Upper lobe of right lung (tissue), 1 donor: ENCODE results near the gene ASGR1. TPM values are rescaled to one million over a fixed set of nuclear protein-coding genes. Genes with fewer than 3 reads are reported as not detected.

ENCODE experiments used
- ATAC-seq: fragments of 200-7000 bp; cut with Tn5 transposase; one replicate; pipeline ENCODE4 v1.9.1; 2020; ENCODE audit warnings: mild to moderate bottlenecking, moderate library complexity
- DNase-seq: peaks from one replicate; pipeline ENCODE4 v3.0.0-alpha.2; 2020
- H3K27ac ChIP-seq: fragments of 200-600 bp; one replicate; pipeline ENCODE4 v1.8.0; 2022
- H3K27me3 ChIP-seq: fragments of 200-600 bp; one replicate; pipeline ENCODE4 v1.8.0; 2022; ENCODE audit warnings: mild to moderate bottlenecking
- H3K36me3 ChIP-seq: fragments of 200-600 bp; one replicate; pipeline ENCODE4 v1.8.0; 2022
- H3K4me1 ChIP-seq: fragments of 200-600 bp; one replicate; pipeline ENCODE4 v1.8.0; 2022
- H3K4me3 ChIP-seq: fragments of 200-600 bp; one replicate; pipeline ENCODE4 v1.8.0; 2022; ENCODE audit warnings: mild to moderate bottlenecking
- H3K9me3 ChIP-seq: fragments of 200-600 bp; one replicate; pipeline ENCODE4 v1.8.0; 2022
- CTCF ChIP-seq: fragments of 200-600 bp; IDR thresholded peaks from one replicate; pipeline ENCODE4 v1.8.0; 2022; ENCODE audit warnings: antibody characterized with exemption
- intact Hi-C: fragments of 100-400 bp; cut with DNase I; formaldehyde crosslinking; loops from one replicate; pipeline ENCODE4 v1.11.0; 2022
- microRNA-seq: library from miRNA; unstranded; fragments of <30 nt; microRNA quantifications from one replicate; pipeline ENCODE4 v1.2.0, GENCODE V29; 2020; ENCODE audit warnings: borderline microRNAs expressed
- total RNA-seq: library from RNA; stranded (reverse); fragmentation: NEBNext Ultra II Directional; extraction: Animal tissue kit (Norgen Biotek cat#: 25700); gene quantifications from one replicate; pipeline ENCODE4 v1.2.1, GENCODE V29; 2021
- donor health status: DM: no; HTN: yes; CAD: no; lungs with severe emphysema.

ASGR1 gene
- total RNA-seq, 1 donor from 2014 or later = 4.3 TPM

- Histone ChIP-seq H3K4me3 (no peak overlapping the region), H3K27me3 (peaks cover 14% of the 10 kb centered on the region), H3K27ac (no peak overlapping the region), H3K36me3 (no peaks in the 10 kb centered on the region), H3K9me3 (no peaks in the 10 kb centered on the region), H3K4me1 (no peaks in the 10 kb centered on the region)
- no peak for TF ChIP-seq CTCF
- intact Hi-C loops = no loop called here
- no peak for ATAC-seq
- DNase-seq = no peak
These were observed 55.3 kb downstream of the ASGR1 start for GRCh38 chr17:7123844-7124243.

Small RNA genes within 50 kb of the gene (microRNA-seq; reads per million reads assigned to microRNA genes)
- 547 reads per million, percentile 82 among the genes with 10 or more reads in this experiment for gene MIR324

Other genes with a start within 250 kb of the ASGR1 start
- gene ALOX12, start 183.3 kb downstream of the ASGR1 start, total RNA-seq = 0.17 TPM
- 284 TPM for gene RNASEK, start 166.7 kb downstream of the ASGR1 start, total RNA-seq
- gene BCL6B, start 156.3 kb downstream of the ASGR1 start, total RNA-seq = 42.6 TPM
- gene SLC16A13, start 143.4 kb downstream of the ASGR1 start, total RNA-seq = 10.1 TPM
- gene SLC16A11, start 135.3 kb downstream of the ASGR1 start, total RNA-seq = 6.8 TPM
- gene CLEC10A, start 99.1 kb downstream of the ASGR1 start, total RNA-seq = 12.6 TPM
- 1.3 TPM for gene ASGR2, start 64.5 kb downstream of the ASGR1 start, total RNA-seq
- 30.7 TPM for gene DLG4, start 40.5 kb upstream of the ASGR1 start, total RNA-seq
- gene ACADVL, start 40.6 kb upstream of the ASGR1 start, total RNA-seq = 544 TPM
- gene DVL2, start 55.1 kb upstream of the ASGR1 start, total RNA-seq = 41.0 TPM
- gene PHF23, start 60.1 kb upstream of the ASGR1 start, total RNA-seq = 36.9 TPM
- 547 TPM for gene GABARAP, start 63.1 kb upstream of the ASGR1 start, total RNA-seq
- 141 TPM for gene CTDNEP1, start 72.4 kb upstream of the ASGR1 start, total RNA-seq
- 35.0 TPM for gene ELP5, start 72.8 kb upstream of the ASGR1 start, total RNA-seq
- gene CLDN7, start 83.1 kb upstream of the ASGR1 start, total RNA-seq = 117 TPM
- gene SLC2A4, start 102.3 kb upstream of the ASGR1 start, total RNA-seq = 1.6 TPM
- not detected for gene YBX2, start 115.3 kb upstream of the ASGR1 start, total RNA-seq
- gene EIF5A, start 128.3 kb upstream of the ASGR1 start, total RNA-seq = 241 TPM
- gene GPS2, start 136.0 kb upstream of the ASGR1 start, total RNA-seq = 62.9 TPM
- 37.6 TPM for gene NEURL4, start 150.0 kb upstream of the ASGR1 start, total RNA-seq
- 23.2 TPM for gene ACAP1, start 157.2 kb upstream of the ASGR1 start, total RNA-seq
- gene KCTD11, start 172.8 kb upstream of the ASGR1 start, total RNA-seq = 8.9 TPM
- gene TMEM95, start 175.8 kb upstream of the ASGR1 start, total RNA-seq = not detected
- 5.8 TPM for gene TNK1, start 201.7 kb upstream of the ASGR1 start, total RNA-seq
- gene PLSCR3, start 215.2 kb upstream of the ASGR1 start, total RNA-seq = 30.3 TPM
- 45.2 TPM for gene TMEM256, start 224.7 kb upstream of the ASGR1 start, total RNA-seq
- gene NLGN2, start 228.5 kb upstream of the ASGR1 start, total RNA-seq = 11.7 TPM
- gene SPEM1, start 241.0 kb upstream of the ASGR1 start, total RNA-seq = not detected
- gene SPEM2, start 246.2 kb upstream of the ASGR1 start, total RNA-seq = not detected
- not detected for gene SPEM3, start 249.5 kb upstream of the ASGR1 start, total RNA-seq